Measurements from ENCODE around the gene PLEK.

Gene PLEK

GRCh38 chr2:68428746-68429145, 63.7 kb downstream of the PLEK start:
- TF ChIP-seq, protein P1, sequence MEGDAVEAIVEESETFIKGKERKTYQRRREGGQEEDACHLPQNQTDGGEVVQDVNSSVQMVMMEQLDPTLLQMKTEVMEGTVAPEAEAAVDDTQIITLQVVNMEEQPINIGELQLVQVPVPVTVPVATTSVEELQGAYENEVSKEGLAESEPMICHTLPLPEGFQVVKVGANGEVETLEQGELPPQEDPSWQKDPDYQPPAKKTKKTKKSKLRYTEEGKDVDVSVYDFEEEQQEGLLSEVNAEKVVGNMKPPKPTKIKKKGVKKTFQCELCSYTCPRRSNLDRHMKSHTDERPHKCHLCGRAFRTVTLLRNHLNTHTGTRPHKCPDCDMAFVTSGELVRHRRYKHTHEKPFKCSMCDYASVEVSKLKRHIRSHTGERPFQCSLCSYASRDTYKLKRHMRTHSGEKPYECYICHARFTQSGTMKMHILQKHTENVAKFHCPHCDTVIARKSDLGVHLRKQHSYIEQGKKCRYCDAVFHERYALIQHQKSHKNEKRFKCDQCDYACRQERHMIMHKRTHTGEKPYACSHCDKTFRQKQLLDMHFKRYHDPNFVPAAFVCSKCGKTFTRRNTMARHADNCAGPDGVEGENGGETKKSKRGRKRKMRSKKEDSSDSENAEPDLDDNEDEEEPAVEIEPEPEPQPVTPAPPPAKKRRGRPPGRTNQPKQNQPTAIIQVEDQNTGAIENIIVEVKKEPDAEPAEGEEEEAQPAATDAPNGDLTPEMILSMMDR (IDR thresholded peaks at IDR 0.05; ENCODE audit: insufficient read depth, low read depth, low read length, missing control alignments): no peak
- no peak overlapping the region for H3K4me3 ChIP-seq (ENCODE audit: low read length)
- no peak for DNase-seq (ENCODE audit: low read depth)

GRCh38 chr2:68429311-68429826, 64.3 kb downstream of the PLEK start:
- TF ChIP-seq, protein P1 (IDR thresholded peaks at IDR 0.05; ENCODE audit: insufficient read depth, low read depth, low read length, missing control alignments): no peak
- no peak for DNase-seq (ENCODE audit: low read depth)
- no peak overlapping the region for H3K4me3 ChIP-seq (ENCODE audit: low read length)

DNA sequence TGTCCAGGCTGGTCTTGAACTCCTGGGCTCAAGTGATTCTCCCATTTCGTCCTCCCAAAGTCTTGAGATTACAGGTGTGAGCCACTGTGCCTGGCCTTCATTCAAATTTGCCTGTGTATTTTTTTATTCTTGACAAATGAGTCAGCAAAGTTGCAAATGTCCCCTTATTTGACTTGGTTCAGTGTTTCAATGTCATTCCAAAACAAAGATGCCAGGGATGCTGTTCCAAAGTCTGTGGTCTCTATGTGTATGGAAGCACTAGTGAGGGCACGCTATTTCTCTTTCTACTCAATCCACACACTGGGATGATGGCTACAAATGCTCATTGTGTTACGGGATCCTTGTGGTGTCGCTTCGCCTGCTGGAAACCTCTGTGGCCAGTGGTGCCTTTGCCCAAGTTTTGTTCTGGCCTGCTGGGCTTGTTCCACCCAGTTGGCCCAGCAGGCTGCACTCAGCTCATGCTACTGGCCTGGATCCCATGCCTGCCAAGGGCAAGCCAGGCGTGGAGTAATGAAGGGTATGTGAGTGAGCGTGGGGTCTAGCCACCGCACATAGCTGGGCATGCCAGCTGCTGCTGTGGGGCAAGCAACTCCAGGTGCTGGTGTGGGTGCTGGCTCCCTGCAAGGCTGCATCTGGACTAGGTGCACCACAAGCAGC, 66.4 kb downstream of the PLEK start:
- TF ChIP-seq, protein P1 (IDR thresholded peaks at IDR 0.05; ENCODE audit: insufficient read depth, low read depth, low read length, missing control alignments): no peak
- H3K4me3 ChIP-seq (ENCODE audit: low read length): no peak overlapping the region
- DNase-seq (ENCODE audit: low read depth): no peak

GRCh38 chr2:68432696-68433658, 67.9 kb downstream of the PLEK start:
- TF ChIP-seq, protein P1 (IDR thresholded peaks at IDR 0.05; ENCODE audit: insufficient read depth, low read depth, low read length, missing control alignments): no peak
- no peak overlapping the region for H3K4me3 ChIP-seq (ENCODE audit: low read length)
- no peak for DNase-seq (ENCODE audit: low read depth)

- DNase-seq (ENCODE audit: low read depth): no peak
These were observed 69.9 kb downstream of the PLEK start for GRCh38 chr2:68434981-68435380.

GRCh38 chr2:68435615-68436014, 70.5 kb downstream of the PLEK start:
- no peak overlapping the region for H3K4me3 ChIP-seq (ENCODE audit: low read length)
- TF ChIP-seq, protein P1 (IDR thresholded peaks at IDR 0.05; ENCODE audit: insufficient read depth, low read depth, low read length, missing control alignments): no peak
- DNase-seq (ENCODE audit: low read depth): no peak

More at GRCh38 chr2:68434981-68435380, 69.9 kb downstream of the PLEK start:
- no peak overlapping the region for H3K4me3 ChIP-seq (ENCODE audit: low read length)
- TF ChIP-seq, protein P1 (IDR thresholded peaks at IDR 0.05; ENCODE audit: insufficient read depth, low read depth, low read length, missing control alignments): no peak

Data from epithelial cell of esophagus (primary cell).